NCI-H2081 (cell line): ENCODE data around the gene HOMER1.

Experiments used
- DNase-seq, 2 experiments: peaks; one replicate each; lab custom pipeline; 2025; lab: John Stamatoyannopoulos, UW

The HOMER1 gene

DNA sequence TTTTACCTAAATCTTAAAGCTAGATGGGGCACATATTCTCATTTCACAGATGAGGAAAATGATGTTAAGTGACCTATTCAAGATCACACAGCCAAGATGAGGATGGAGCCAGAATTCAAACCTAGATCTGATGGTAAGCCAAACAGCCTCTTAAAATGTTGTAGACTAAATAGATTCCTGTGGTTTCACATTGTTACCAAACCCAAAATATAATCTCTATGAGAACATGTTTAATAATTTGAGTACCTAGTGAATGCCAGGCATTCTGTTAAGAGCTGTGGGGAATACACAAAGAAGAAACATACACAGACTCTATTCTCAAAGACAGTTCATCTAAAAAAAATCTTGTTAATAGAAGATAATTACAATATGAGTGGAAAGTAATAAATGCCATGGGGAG lies 25.2 kb downstream of the HOMER1 start:
- no peak for DNase-seq

DNA sequence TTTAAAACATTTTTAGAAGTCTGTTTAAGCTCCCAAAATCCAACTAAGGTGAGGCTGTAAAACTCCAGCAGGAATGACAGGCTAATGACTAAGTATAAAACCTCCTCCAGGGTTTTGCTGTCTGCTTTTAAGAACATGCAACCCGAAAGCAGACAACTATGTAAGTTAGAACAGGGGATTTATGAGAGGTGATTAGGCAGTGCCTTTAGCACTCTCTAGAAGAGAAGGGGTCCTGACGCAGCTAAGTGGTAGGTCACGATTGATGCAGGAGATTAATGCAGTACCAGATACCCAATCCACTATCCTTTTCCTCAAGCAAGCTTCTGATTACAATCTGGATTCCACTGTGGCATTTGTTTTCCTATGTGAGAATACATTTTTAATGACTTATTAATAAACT lies 25.9 kb downstream of the HOMER1 start:
- no peak for DNase-seq

DNA sequence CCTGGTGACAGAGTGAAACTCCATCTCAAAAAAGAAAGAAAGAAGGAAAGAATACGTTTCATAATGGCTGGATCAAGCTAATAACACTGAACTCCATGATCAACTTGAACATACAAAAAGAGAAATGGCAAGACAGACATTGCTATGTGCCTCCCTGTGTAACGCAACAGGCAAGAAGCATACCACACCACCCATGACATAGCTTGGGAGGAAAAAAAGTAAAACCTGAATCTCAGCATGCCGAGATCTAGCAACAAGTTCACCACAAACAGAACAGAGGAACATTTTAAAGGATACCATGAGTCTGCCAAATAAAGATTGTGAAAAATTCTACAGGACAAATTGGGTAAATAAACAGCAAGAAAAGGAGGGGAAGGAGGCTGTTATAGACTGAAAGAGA lies 26.7 kb downstream of the HOMER1 start:
- DNase-seq = no peak

DNA sequence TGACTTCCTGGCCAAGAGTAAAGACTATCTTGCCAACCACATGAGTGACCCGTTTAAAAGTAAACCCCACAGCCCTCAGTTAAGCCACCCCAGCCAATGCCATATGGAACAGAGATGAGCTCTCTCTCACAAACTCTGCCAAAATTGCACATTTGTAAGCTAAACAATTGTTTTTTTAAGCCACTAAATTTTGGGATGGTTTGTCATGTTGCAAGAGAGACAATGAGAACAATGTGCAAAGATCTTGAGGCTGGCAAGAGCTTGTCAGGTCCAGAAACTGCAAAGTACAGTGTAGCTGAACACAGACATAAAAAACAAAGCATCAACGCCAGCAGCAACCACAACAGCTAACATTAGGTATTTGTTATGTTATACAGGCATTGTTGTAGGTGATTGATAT lies 27.8 kb downstream of the HOMER1 start:
- DNase-seq = no peak

DNA sequence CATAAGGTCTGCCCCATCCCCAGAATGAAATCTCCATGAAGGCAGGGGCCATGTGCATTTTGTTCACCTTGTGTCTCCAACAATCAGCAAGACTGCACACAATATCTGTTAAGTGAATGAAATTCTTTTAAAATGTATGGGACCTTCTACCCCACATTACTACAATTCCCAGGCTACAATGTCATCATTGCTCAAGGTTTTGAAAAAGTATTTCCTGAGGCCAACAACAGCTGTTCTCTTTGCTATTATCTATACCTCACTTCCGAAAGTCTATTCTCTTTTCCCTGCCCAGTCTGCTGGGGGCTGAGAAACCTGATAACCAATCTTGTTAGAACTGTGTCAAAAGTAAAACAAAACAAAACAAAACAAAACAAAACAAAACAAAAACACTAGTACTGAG lies 29.2 kb downstream of the HOMER1 start:
- DNase-seq = no peak

DNA sequence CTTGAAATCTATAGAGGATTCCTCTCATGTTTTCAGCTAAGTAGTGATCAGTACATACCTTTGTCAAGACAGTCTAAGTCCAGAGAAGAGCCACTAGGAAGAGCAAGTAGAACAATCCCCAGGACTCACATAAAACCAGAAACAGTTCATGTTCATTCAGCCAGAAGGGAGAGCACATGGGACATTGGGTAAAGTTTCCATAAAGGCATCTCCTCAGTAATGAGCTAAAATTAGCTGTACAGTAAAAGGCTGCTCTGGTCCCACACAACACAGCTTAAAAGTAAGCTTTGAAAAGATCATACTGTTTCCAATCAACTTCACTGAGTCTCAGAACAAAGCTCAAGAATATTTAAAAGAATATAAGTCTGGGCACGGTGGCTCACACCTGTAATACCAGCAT lies 32.4 kb downstream of the HOMER1 start:
- DNase-seq = no peak

DNA sequence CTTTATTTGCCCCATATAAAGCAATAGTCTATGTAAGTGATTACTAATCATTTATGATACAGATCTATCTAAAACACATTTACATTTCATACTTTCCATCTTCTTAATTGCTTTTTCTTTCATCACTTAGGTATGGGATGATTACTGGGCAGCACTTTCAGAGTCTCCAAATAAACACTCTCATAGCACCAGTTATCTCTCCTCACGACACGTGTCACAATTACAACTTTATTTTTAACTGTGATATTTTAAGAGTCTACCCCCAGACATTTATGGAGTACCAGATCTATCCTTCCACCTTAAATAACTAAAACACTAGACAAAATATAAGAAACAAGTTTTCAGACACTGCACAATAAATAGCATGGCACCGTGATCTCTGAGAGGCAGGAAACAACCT lies 32.9 kb downstream of the HOMER1 start:
- no peak for DNase-seq

DNA sequence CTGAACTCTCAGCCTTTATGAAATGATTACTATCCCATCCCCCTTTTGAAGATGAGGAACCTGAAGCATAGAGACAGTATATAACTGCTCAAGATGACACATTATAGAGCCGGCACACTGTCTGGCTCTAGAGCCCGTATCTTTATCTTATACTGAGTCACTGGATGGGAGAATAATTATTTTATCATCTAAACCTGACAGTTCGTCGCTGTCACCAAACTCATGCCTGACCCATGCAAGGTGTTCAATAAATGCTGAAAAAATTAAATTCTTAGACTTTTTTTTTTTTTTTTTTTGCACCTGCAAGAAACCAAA lies 38.8 kb downstream of the HOMER1 start:
- no peak for DNase-seq

DNA sequence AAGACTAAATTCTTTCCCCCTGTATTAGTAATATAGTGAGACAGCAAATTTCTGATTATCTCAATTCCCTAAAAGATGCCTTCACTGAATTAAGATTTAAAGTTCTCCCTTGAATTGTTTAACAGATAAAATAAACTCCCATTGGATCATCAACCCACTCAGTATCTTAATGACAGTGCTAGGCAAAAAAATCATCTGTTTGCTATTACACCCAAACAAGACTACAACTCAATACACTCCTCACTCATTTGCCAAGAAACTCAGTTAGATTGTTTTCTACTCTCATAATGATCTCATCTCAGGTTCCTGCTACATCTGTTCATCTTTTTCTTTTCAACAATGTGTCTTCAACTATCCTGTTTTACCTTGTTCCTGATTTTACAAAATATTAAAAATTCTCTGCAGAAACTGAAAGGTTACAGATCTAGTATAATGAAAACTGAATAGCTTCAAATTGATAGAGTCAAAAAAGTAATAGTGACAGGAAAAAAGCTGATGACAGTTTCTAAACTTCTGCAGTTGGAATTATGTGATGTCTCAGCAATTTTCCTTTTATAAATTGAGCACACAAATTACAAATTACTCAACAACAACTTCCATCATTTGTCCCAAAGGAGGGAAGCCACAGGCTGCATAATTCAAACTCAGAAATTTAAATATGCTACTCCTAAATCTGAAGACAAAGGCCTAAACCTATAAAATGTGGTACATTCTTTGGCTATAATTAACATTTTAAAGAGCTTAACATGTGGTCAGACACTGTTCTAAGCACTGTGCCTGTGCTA lies 39.4 kb downstream of the HOMER1 start:
- DNase-seq = no peak

DNA sequence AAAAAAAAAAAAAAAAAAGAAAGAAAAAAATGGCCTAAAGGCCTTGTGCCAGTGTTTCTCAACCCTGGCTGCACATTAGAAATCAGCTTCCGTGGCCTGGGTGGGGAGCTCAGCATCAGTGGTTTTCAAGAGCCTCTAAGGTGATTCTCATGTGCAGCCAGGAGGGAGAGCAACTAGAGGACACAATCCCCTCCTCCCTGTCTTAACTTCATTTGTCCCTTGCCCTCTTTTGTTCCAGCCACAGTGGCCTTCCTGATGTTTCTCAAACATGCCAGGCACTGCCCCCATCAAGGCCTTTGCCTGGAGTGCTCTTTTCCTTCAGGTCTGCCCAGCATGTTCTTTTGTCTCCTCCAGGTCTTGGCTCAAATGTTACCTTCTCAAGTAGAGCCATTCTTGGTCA lies 42.4 kb downstream of the HOMER1 start:
- no peak for DNase-seq

DNA sequence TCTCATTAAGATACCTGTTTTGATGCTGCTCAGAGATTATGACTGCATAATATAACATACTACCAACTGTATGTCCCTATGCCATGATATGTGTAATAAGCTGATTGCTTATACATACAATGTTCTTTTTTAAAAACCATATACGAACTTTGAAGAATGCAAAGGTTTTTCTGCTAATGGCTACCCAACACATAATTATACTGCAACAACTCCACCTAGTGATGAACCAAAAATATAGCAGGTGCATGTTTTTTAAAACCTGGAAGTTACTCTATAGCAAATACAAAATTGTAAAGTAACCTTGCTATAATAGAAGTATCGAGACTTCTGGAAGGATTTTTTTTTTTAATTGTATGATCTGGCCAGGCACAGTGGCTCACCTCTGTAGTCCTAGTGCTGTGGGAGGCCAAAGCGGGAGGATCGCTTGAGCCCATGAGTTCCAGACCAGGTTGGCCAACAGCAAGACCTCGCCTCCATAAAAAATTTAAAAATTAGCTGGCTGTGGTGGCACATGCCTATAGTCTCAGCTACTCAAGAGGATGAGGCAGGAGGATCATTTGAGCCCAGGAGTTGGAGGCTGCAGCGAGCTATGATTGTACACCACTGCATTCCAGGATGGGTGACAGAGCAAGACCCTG lies 49.1 kb downstream of the HOMER1 start:
- DNase-seq = peak in 1 of 2 experiments; percentile 3

GRCh38 chr5:79464278-79464677 lies 49.7 kb downstream of the HOMER1 start:
- no peak for DNase-seq

DNA sequence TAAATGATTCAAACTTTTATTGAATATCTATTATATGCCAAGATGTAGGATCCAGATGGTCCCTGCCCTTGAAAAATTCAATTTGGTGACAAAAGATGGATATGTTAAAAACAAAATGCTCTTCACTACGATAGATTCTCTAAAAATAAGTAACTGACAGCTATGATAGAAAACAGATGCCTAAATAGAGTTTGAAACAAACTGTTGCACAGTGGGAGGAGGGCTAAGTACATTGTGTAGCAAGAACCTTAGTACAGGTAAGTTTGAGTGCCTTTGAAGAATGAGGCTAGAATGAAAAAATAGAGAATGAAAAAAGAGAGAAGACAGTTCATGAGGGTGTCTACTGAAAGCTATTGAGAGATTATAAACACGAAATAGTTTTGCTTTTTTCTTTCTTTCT lies 54.3 kb downstream of the HOMER1 start:
- DNase-seq = no peak

GRCh38 chr5:79456890-79457583 lies 56.9 kb downstream of the HOMER1 start:
- no peak for DNase-seq

GRCh38 chr5:79456400-79456799 lies 57.5 kb downstream of the HOMER1 start:
- no peak for DNase-seq

- no peak for DNase-seq
Measured at GRCh38 chr5:79454043-79454442, 59.9 kb downstream of the HOMER1 start.

DNA sequence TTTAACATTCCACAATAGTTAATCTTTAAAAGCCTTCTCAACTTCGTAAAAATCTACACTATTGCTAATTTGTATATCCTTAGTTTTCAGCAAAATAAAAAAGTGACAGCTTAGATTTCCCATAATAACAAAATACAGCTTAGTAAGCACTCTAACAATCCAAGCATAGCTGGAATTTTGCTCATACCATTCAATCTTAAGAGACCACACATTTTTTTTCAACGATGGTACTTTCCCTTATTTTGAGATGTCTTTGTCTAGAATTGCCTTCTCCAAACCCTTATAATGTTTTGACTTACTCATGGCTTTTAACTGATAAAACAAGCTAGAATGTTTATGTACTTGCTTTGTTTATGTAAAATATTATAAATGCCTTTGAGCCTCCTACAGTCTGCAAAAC lies 65.6 kb downstream of the HOMER1 start:
- DNase-seq = no peak

GRCh38 chr5:79436821-79437220 lies 77.1 kb downstream of the HOMER1 start:
- DNase-seq = no peak

GRCh38 chr5:79436224-79436623 lies 77.7 kb downstream of the HOMER1 start:
- DNase-seq = no peak

DNA sequence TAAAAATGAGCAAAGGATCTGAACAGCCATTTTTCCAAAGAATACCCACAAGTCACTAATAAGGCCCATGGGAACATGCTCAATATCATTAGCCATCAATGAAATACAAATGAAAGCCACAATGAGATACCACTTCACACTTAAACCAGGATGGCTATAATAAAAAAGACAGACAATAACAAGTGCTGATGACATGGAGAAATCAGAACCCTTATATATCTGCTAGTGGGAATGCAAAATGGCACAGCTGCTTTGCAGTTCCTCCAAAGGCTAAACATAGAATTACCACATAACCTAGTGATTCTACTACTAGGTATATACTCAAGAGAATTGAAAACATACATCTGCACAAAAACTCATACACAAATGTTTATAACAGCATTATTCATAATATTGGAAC lies 83.7 kb downstream of the HOMER1 start:
- no peak for DNase-seq

DNA sequence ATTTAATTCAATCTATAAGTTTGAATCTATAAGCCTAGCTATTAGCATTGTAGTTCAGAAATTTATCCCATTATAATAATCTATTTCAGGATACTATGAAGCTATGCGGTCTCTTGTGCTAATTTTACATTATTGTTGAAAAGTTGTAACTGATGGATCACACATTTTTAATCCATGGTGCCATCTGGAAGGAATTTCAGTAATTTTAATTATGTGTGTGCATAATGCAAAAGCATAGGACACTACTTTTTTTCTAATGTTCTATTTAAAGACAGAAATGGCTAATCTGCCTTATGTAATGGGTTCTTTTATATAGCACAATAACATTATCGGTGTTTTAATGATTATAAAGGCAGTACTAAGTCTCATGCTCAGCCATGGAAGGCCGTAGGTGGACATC lies 90.6 kb downstream of the HOMER1 start:
- no peak for DNase-seq

DNA sequence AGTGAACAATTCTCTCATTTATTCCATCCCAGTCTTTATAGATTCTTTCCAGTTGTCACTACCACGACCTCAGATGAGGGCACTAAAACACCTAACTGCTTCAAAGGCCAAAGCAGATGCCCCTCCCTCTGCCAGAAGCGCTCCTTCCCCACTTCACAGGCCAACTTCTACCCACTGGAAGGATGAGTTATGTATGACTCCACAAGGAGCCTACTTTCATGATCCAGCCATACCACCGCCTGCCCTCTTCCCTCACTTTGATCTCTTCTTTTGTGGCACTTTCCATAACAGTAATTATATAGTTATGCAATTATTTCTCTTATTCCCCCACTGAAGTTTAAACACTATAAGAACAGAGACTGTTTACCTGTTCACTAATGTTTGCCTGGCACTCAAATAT lies 93.7 kb downstream of the HOMER1 start:
- DNase-seq = no peak

DNA sequence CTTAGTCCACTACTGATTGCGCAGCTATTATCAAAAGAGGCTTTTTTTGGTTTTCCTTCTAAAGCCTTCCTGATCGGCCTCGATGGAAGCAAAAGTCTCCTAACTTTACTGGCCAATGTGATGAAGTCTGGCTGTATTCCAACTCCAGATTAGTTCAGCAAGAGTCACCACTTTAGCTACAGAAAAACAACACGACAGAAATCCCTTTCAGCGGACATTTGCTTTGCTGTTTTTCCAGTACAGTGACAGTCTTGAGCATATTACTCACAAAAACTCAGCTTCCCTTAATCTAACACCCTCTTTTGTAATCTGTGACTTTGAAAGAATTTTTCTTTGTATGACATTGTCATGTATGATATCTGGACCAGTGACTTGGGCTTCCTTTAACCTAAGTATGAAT lies 95.7 kb downstream of the HOMER1 start:
- DNase-seq = no peak

DNA sequence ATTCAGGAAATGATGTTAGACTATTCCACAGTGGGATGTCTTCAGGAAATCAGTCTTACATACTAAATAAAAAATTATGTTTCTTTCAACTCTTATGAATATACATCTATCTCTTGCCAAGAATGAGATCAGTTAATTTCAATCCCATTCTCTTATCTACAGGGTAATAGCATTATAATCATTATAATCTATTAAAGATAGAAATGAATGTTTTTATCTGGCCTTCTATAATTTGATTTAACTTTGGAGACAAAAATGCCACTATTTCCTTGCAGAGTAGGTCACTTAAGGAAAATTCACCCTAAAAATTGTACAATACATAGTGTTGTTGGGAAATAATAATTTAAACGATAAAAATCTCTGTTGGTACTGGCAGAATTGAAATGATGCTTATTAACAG lies 96.4 kb downstream of the HOMER1 start:
- DNase-seq = no peak
